B cell (primary cell): Measurements from ENCODE around the gene IGFBP7. TPM values are rescaled to one million over a fixed set of nuclear protein-coding genes. Genes with fewer than 3 reads are reported as not detected.

Experiments
- ATAC-seq: fragments of 200-7000 bp; cut with Tn5 transposase; one replicate; pipeline ENCODE4 v1.10.0; 2021; ENCODE audit warnings: low read depth, mild to moderate bottlenecking, moderate number of reproducible peaks, moderate library complexity
- CTCF ChIA-PET: fragments of 350-600 bp; sonication (Branson Sonifier 250); formaldehyde crosslinking; loops from one replicate; lab custom pipeline; 2021; ENCODE audit warnings: antibody characterized with exemption, inconsistent platforms; lab: Charles Lee
- POLR2A ChIA-PET: fragments of 350-600 bp; sonication (Branson Sonifier 250); formaldehyde crosslinking; loops from one replicate; lab custom pipeline; 2021; ENCODE audit warnings: antibody characterized with exemption; lab: Charles Lee
- DNase-seq: peaks from one replicate; pipeline ENCODE4 v3.0.0; 2013
- H2AFZ ChIP-seq: 2 replicates; pipeline ENCODE4 v1.6.1; 2012; ENCODE audit warnings: mild to moderate bottlenecking, low read depth, low read length; ENCODE audit not compliant: insufficient read depth, poor library complexity, severe bottlenecking
- H3K27ac ChIP-seq, 2 donors: 1 replicate in 1 of 2; 2 replicates in 1 of 2; pipeline ENCODE4 v1.5.1; 2012 to 2013; ENCODE audit warnings: low read length in 2 of 2, mild to moderate bottlenecking in 2 of 2, moderate library complexity in 1 of 2
- H3K27me3 ChIP-seq, 4 experiments: fragments of 200-600 bp in 1 of 4; sonication (generic) in 1 of 4; replicated peaks in 1 of 4; 1 replicate in 2 of 4; 2 replicates in 2 of 4; pipeline versions ENCODE4 v1.6.1 to v1.7.0; 2013 to 2016; ENCODE audit warnings: low read length in 3 of 4, mild to moderate bottlenecking in 2 of 4, mixed read lengths in 1 of 4, moderate library complexity in 1 of 4; ENCODE audit not compliant: insufficient read depth in 4 of 4, control insufficient read depth in 3 of 4; ENCODE audit errors: control extremely low read depth in 1 of 4
- H3K36me3 ChIP-seq, 2 experiments: replicated peaks in 1 of 2; 1 replicate in 1 of 2; 2 replicates in 1 of 2; pipeline versions ENCODE4 v1.6.1 to v1.7.1; 2013; ENCODE audit warnings: low read length in 1 of 2; ENCODE audit not compliant: insufficient read depth in 2 of 2, control insufficient read depth in 1 of 2; ENCODE audit errors: control extremely low read depth in 1 of 2, extremely low read depth in 1 of 2
- H3K4me1 ChIP-seq, 2 donors: fragments of 200-600 bp in 1 of 2; sonication (generic) in 1 of 2; 1 replicate in 1 of 2; 2 replicates in 1 of 2; pipeline versions ENCODE4 v1.5.1 to v1.6.1; 2013 to 2017; ENCODE audit warnings: low read length in 2 of 2; ENCODE audit not compliant: control insufficient read depth in 2 of 2, insufficient read depth in 2 of 2
- H3K4me2 ChIP-seq: replicated peaks from 2 replicates; pipeline ENCODE3; 2012; ENCODE audit warnings: mild to moderate bottlenecking, low read depth, low read length; ENCODE audit not compliant: poor library complexity, severe bottlenecking
- H3K4me3 ChIP-seq, 5 experiments: fragments of 200-600 bp in 1 of 5; sonication (generic) in 1 of 5; 1 replicate in 3 of 5; 2 replicates in 2 of 5; pipeline versions ENCODE4 v1.5.1 to v1.7.0; 2011 to 2016; ENCODE audit warnings: low read length in 4 of 5, mild to moderate bottlenecking in 4 of 5, low read depth in 2 of 5, control low read depth in 1 of 5, moderate library complexity in 1 of 5; ENCODE audit not compliant: insufficient read depth in 1 of 5; ENCODE audit errors: control extremely low read depth in 1 of 5, extremely low read depth in 1 of 5
- H3K79me2 ChIP-seq: fragments of 200-600 bp; sonication (generic); one replicate; pipeline ENCODE4 v1.6.0; 2016; ENCODE audit warnings: low read length; ENCODE audit not compliant: control insufficient read depth, insufficient read depth
- H3K9ac ChIP-seq: fragments of 200-600 bp; sonication (generic); 2 replicates; pipeline ENCODE4 v1.6.1; 2017; ENCODE audit warnings: mild to moderate bottlenecking, low read length, moderate library complexity
- H3K9me3 ChIP-seq, 3 donors: one replicate each; pipeline versions ENCODE4 v1.6.1 to v1.7.1; 2013; ENCODE audit warnings: low read length in 2 of 3; ENCODE audit not compliant: control insufficient read depth in 2 of 3, insufficient read depth in 1 of 3; ENCODE audit errors: control extremely low read depth in 1 of 3
- H4K20me1 ChIP-seq: 2 replicates; pipeline ENCODE4 v1.6.0; 2012; ENCODE audit warnings: mild to moderate bottlenecking, low read length; ENCODE audit not compliant: insufficient read depth, control insufficient read depth, poor library complexity, severe bottlenecking
- H3K27ac Mint-ChIP-seq: one replicate; pipeline ENCODE4 v1.8.0; 2021; ENCODE audit warnings: mixed read lengths
- H3K27me3 Mint-ChIP-seq: one replicate; pipeline ENCODE4 v1.8.0; 2021; ENCODE audit warnings: mixed read lengths
- H3K4me1 Mint-ChIP-seq: one replicate; pipeline ENCODE4 v1.8.0; 2021; ENCODE audit warnings: mixed read lengths
- H3K4me3 Mint-ChIP-seq: one replicate; pipeline ENCODE4 v1.8.0; 2021; ENCODE audit warnings: mixed read lengths
- H3K9me3 Mint-ChIP-seq: one replicate; pipeline ENCODE4 v1.8.0; 2022; ENCODE audit warnings: mixed read lengths; ENCODE audit not compliant: insufficient read depth
- EZH2 ChIP-seq: IDR thresholded peaks from 2 replicates; pipeline ENCODE4 v1.6.1; 2012; ENCODE audit warnings: borderline replicate concordance, low read depth, mild to moderate bottlenecking, moderate library complexity, low read length; ENCODE audit not compliant: insufficient read depth, poor library complexity, severe bottlenecking
- WGBS: methylation state at CpG from one replicate; pipeline ENCODE4 v1.1.5; 2013; ENCODE audit warnings: missing lambda C conversion rate; ENCODE audit not compliant: insufficient coverage; 5-methylcytosine and 5-hydroxymethylcytosine counted together
- intact Hi-C: fragments of 100-400 bp; cut with micrococcal nuclease; formaldehyde crosslinking; loops from one replicate; pipeline ENCODE4 v1.10.0; 2022
- polyA plus RNA-seq: library from polyadenylated mRNA; depleted of rRNA; stranded (reverse); fragments of >200 nt; gene quantifications from 2 replicates; pipeline ENCODE4 v1.2.3, GENCODE V29; 2012
- total RNA-seq, 2 donors: library from RNA; stranded (reverse); fragments of 120-200 nt in 1 of 2; gene quantifications; 1 replicate in 1 of 2; 2 replicates in 1 of 2; pipeline versions ENCODE4 v1.2.3 to v1.2.4, GENCODE V29; 2013 to 2022
- TF ChIP-seq, protein P1 (sequence below): fragments of 200-600 bp; IDR thresholded peaks from one replicate; pipeline ENCODE4 v1.8.0; 2022; ENCODE audit warnings: antibody characterized with exemption, mild to moderate bottlenecking

IGFBP7 gene
- total and polyA plus RNA-seq, 2 donors (not counting 1 experiment from before 2014, with no cell fraction given) = 0.37 TPM; not detected in 1

DNA sequence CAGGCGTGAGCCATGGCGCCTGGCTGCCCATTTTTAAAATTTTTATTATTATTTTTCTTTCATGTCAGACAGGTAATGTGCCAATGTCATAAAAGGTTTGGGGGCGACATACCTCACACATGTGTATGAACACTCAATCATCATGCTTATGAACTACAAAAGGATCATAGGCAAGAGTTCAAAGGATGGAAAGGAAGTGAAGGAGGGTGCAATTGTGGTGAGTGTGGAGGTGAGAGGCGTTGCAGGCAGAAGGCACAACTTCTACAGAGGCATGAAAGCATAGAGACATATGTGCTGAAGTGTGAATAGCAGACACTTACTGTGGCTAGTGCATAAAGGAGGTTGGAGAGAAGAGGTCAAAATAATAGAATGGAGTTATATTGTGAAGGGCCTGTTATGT lies 4.0 kb downstream of the IGFBP7 start:
- ATAC-seq = no peak
- Mint-ChIP-seq H3K27ac (no peak overlapping the region), H3K4me1 (peaks cover 15% of the 10 kb centered on the region), H3K27me3 (peaks cover 59% of the 10 kb centered on the region), H3K4me3 (no peak overlapping the region), H3K9me3 (no peaks in the 10 kb centered on the region)
- Histone ChIP-seq H3K4me2 (no peak overlapping the region), H3K9me3 (peaks cover 0 to 6% (median 0%) of the 10 kb centered on the region in 3 donors), H3K4me1 (peaks cover 7 to 17% of the 10 kb centered on the region in 2 donors), H3K27ac (no peak overlapping the region), H4K20me1 (no peaks in the 10 kb centered on the region), H2AFZ (no peak overlapping the region), H3K79me2 (no peaks in the 10 kb centered on the region), H3K36me3 (no peaks in the 10 kb centered on the region), H3K9ac (no peak overlapping the region), H3K4me3 (no peak overlapping the region), H3K27me3 (peaks cover 0 to 33% (median 21%) of the 10 kb centered on the region in 4 experiments)
- 9% methylated on average over 1 of the region's 4 CpGs for WGBS
- no peak for TF ChIP-seq EZH2
- TF ChIP-seq, protein P1, sequence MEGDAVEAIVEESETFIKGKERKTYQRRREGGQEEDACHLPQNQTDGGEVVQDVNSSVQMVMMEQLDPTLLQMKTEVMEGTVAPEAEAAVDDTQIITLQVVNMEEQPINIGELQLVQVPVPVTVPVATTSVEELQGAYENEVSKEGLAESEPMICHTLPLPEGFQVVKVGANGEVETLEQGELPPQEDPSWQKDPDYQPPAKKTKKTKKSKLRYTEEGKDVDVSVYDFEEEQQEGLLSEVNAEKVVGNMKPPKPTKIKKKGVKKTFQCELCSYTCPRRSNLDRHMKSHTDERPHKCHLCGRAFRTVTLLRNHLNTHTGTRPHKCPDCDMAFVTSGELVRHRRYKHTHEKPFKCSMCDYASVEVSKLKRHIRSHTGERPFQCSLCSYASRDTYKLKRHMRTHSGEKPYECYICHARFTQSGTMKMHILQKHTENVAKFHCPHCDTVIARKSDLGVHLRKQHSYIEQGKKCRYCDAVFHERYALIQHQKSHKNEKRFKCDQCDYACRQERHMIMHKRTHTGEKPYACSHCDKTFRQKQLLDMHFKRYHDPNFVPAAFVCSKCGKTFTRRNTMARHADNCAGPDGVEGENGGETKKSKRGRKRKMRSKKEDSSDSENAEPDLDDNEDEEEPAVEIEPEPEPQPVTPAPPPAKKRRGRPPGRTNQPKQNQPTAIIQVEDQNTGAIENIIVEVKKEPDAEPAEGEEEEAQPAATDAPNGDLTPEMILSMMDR = no peak
- DNase-seq = no peak
- intact Hi-C loops = no loop called here
- ChIA-PET POLR2A (no interaction called here), CTCF (no interaction called here)

GRCh38 chr4:57104706-57105560 lies 5.3 kb downstream of the IGFBP7 start:
- H3K36me3 ChIP-seq = no peaks in the 10 kb centered on the region
- peaks cover 7 to 10% of the 10 kb centered on the region in 2 donors for H3K4me1 ChIP-seq
- Mint-ChIP-seq H3K4me3 (no peak overlapping the region), H3K27ac (no peak overlapping the region), H3K27me3 (peaks cover 51% of the 10 kb centered on the region), H3K9me3 (no peaks in the 10 kb centered on the region), H3K4me1 (peaks cover 7% of the 10 kb centered on the region)
- H3K4me3 ChIP-seq = no peak overlapping the region
- intact Hi-C loops = no loop called here
- DNase-seq (no peak), ATAC-seq (no peak)
- H3K4me2 ChIP-seq = no peak overlapping the region
- ChIA-PET CTCF (no interaction called here), POLR2A (no interaction called here)
- peaks cover 0 to 6% (median 0%) of the 10 kb centered on the region in 3 donors for H3K9me3 ChIP-seq
- H4K20me1 ChIP-seq = no peaks in the 10 kb centered on the region
- no peaks in the 10 kb centered on the region for H3K79me2 ChIP-seq
- TF ChIP-seq EZH2 = no peak
- TF ChIP-seq, protein P1 = no peak
- H3K9ac ChIP-seq = no peak overlapping the region
- H3K27me3 ChIP-seq = peaks cover 0 to 28% (median 18%) of the 10 kb centered on the region in 4 experiments
- no peak overlapping the region for H3K27ac ChIP-seq
- no CpG with 5 or more reads among the region's 4 CpGs for WGBS
- H2AFZ ChIP-seq = no peak overlapping the region
